SK-N-SH treated with all-trans-retinoic acid at 6 μM for 48 hours (cell line): ENCODE data around the gene SIM1.

Experiments
- ATAC-seq: fragments of 200-7000 bp; cut with Tn5 transposase; 3 replicates; pipeline ENCODE4 v1.9.1; 2020; ENCODE audit warnings: mild to moderate bottlenecking, moderate library complexity
- ARNTL ChIP-seq: fragments of 450-650 bp; formaldehyde crosslinking; IDR thresholded peaks from 2 replicates; pipeline ENCODE4 v1.5.0; 2020; ENCODE audit warnings: low read depth, mild to moderate bottlenecking, moderate library complexity, borderline replicate concordance
- CREB5 ChIP-seq: fragments of 250-450 bp; sonication (Bioruptor Pico); IDR thresholded peaks from 2 replicates; pipeline ENCODE4 v1.5.1; 2020; ENCODE audit warnings: low read depth, mild to moderate bottlenecking, moderate library complexity
- CSDC2 ChIP-seq: fragments of 250-450 bp; sonication (Bioruptor Pico); IDR thresholded peaks from 2 replicates; pipeline ENCODE4 v1.5.0; 2020; ENCODE audit warnings: mild to moderate bottlenecking, moderate library complexity
- CSRNP3 ChIP-seq: fragments of 250-450 bp; sonication (Bioruptor Pico); IDR thresholded peaks from 2 replicates; pipeline ENCODE4 v1.5.1; 2021; ENCODE audit warnings: mild to moderate bottlenecking, moderate library complexity
- ESRRG ChIP-seq: fragments of 250-450 bp; sonication (Bioruptor Pico); IDR thresholded peaks from 2 replicates; pipeline ENCODE4 v1.6.1; 2021; ENCODE audit warnings: mild to moderate bottlenecking
- GLIS3 ChIP-seq: fragments of 250-450 bp; sonication (Bioruptor Pico); IDR thresholded peaks from 2 replicates; pipeline ENCODE4 v1.5.0; 2020; ENCODE audit warnings: mild to moderate bottlenecking, moderate library complexity
- ISL1 ChIP-seq: fragments of 250-450 bp; sonication (Bioruptor Pico); IDR thresholded peaks from 2 replicates; pipeline ENCODE4 v2.1.2; 2022; ENCODE audit warnings: mild to moderate bottlenecking, moderate library complexity
- OSR1 ChIP-seq: fragments of 250-450 bp; sonication (Bioruptor Pico); IDR thresholded peaks from 2 replicates; pipeline ENCODE4 v1.8.0; 2022; ENCODE audit warnings: moderate library complexity, mild to moderate bottlenecking, inconsistent platforms
- PATZ1 ChIP-seq: fragments of 250-450 bp; sonication (Bioruptor Pico); IDR thresholded peaks from 2 replicates; pipeline ENCODE4 v1.8.0; 2020; ENCODE audit warnings: mild to moderate bottlenecking, moderate library complexity, borderline replicate concordance
- POU6F1 ChIP-seq: fragments of 250-450 bp; sonication (Bioruptor Pico); IDR thresholded peaks from 2 replicates; pipeline ENCODE4 v1.8.0; 2021; ENCODE audit warnings: low read depth, mild to moderate bottlenecking, moderate library complexity, borderline replicate concordance
- RARB ChIP-seq: fragments of 250-450 bp; sonication (Bioruptor Pico); IDR thresholded peaks from 2 replicates; pipeline ENCODE4 v1.8.0; 2021; ENCODE audit warnings: mild to moderate bottlenecking, moderate library complexity
- SNAI2 ChIP-seq: fragments of 250-450 bp; sonication (Bioruptor Pico); IDR thresholded peaks from 2 replicates; pipeline ENCODE4 v1.5.0; 2020; ENCODE audit warnings: mild to moderate bottlenecking, moderate library complexity
- TCF4 ChIP-seq: fragments of 250-450 bp; sonication (Bioruptor Pico); IDR thresholded peaks from 2 replicates; pipeline ENCODE4 v1.8.0; 2021; ENCODE audit warnings: mild to moderate bottlenecking, moderate library complexity, borderline replicate concordance
- TOX ChIP-seq: fragments of 250-450 bp; sonication (Bioruptor Pico); IDR thresholded peaks from 2 replicates; pipeline ENCODE4 v1.8.0; 2021; ENCODE audit warnings: mild to moderate bottlenecking, moderate library complexity, borderline replicate concordance
- TSHZ2 ChIP-seq: fragments of 250-450 bp; sonication (Bioruptor Pico); IDR thresholded peaks from 2 replicates; pipeline ENCODE4 v1.5.0; 2020; ENCODE audit warnings: mild to moderate bottlenecking, moderate library complexity
- ZC3H10 ChIP-seq: fragments of 250-450 bp; sonication (Bioruptor Pico); IDR thresholded peaks from 2 replicates; pipeline ENCODE4 v1.5.1; 2021; ENCODE audit warnings: mild to moderate bottlenecking, moderate library complexity
- ZFP3 ChIP-seq: fragments of 250-450 bp; sonication (Bioruptor Pico); IDR thresholded peaks from 2 replicates; pipeline ENCODE4 v1.5.0; 2020; ENCODE audit warnings: mild to moderate bottlenecking, moderate library complexity
- ZFP30 ChIP-seq: fragments of 450-650 bp; formaldehyde crosslinking; IDR thresholded peaks from 2 replicates; pipeline ENCODE4 v1.5.0; 2022; ENCODE audit warnings: mild to moderate bottlenecking, moderate library complexity
- ZNF565 ChIP-seq: fragments of 450-650 bp; formaldehyde crosslinking; conservative IDR thresholded peaks from 2 replicates; pipeline ENCODE4 v1.5.0; 2020; ENCODE audit warnings: low read depth, mild to moderate bottlenecking, moderate library complexity
- ZNF8 ChIP-seq: fragments of 450-650 bp; formaldehyde crosslinking; IDR thresholded peaks from 2 replicates; pipeline ENCODE4 v1.5.0; 2020; ENCODE audit warnings: mild to moderate bottlenecking, moderate library complexity

Gene SIM1

GRCh38 chr6:100433726-100434435, 30.8 kb downstream of the SIM1 start:
- ATAC-seq: no peak
- TF ChIP-seq ARNTL (CRISPR knock-in tag): no peak
- no peak for TF ChIP-seq ZNF565 (CRISPR knock-in tag)
- no peak for TF ChIP-seq POU6F1 (CRISPR knock-in tag)
- no peak for TF ChIP-seq CREB5 (CRISPR knock-in tag)
- no peak for TF ChIP-seq TOX (CRISPR knock-in tag)
- TF ChIP-seq TSHZ2: no peak
- no peak for TF ChIP-seq ISL1 (CRISPR knock-in tag)
- TF ChIP-seq OSR1 (CRISPR knock-in tag): no peak
- no peak for TF ChIP-seq CSDC2 (CRISPR knock-in tag)
- no peak for TF ChIP-seq SNAI2
- no peak for TF ChIP-seq TCF4 (CRISPR knock-in tag)
- TF ChIP-seq ESRRG (CRISPR knock-in tag): no peak
- TF ChIP-seq RARB (CRISPR knock-in tag): no peak
- TF ChIP-seq GLIS3: no peak

- TF ChIP-seq CREB5 (CRISPR knock-in tag): no peak
- no peak for TF ChIP-seq ARNTL (CRISPR knock-in tag)
- no peak for TF ChIP-seq ESRRG (CRISPR knock-in tag)
- no peak for TF ChIP-seq PATZ1
- no peak for TF ChIP-seq POU6F1 (CRISPR knock-in tag)
- TF ChIP-seq TCF4 (CRISPR knock-in tag): no peak
- TF ChIP-seq ZNF565 (CRISPR knock-in tag): no peak
- TF ChIP-seq GLIS3: no peak
- no peak for TF ChIP-seq ZC3H10
- TF ChIP-seq CSDC2 (CRISPR knock-in tag): no peak
- ATAC-seq: no peak
Observed at GRCh38 chr6:100432136-100432535, 32.6 kb downstream of the SIM1 start.

GRCh38 chr6:100430962-100431361, 33.8 kb downstream of the SIM1 start:
- ATAC-seq: no peak
- no peak for TF ChIP-seq ISL1 (CRISPR knock-in tag)
- TF ChIP-seq OSR1 (CRISPR knock-in tag): no peak
- TF ChIP-seq ARNTL (CRISPR knock-in tag): no peak
- TF ChIP-seq ZNF8: no peak
- no peak for TF ChIP-seq ZFP3 (CRISPR knock-in tag)
- no peak for TF ChIP-seq CSDC2 (CRISPR knock-in tag)
- no peak for TF ChIP-seq ZFP30
- TF ChIP-seq CSRNP3 (CRISPR knock-in tag): no peak
- no peak for TF ChIP-seq SNAI2
- no peak for TF ChIP-seq RARB (CRISPR knock-in tag)
- no peak for TF ChIP-seq TCF4 (CRISPR knock-in tag)
- TF ChIP-seq GLIS3: no peak
- no peak for TF ChIP-seq ZC3H10
- no peak for TF ChIP-seq TSHZ2
